ENCODE data around the gene PDE4D. TPM values are rescaled to one million over a fixed set of nuclear protein-coding genes. Genes with fewer than 3 reads are reported as not detected.

The PDE4D gene
- total RNA-seq, 1 experiment from 2014 or later, result 2.1 TPM

DNA sequence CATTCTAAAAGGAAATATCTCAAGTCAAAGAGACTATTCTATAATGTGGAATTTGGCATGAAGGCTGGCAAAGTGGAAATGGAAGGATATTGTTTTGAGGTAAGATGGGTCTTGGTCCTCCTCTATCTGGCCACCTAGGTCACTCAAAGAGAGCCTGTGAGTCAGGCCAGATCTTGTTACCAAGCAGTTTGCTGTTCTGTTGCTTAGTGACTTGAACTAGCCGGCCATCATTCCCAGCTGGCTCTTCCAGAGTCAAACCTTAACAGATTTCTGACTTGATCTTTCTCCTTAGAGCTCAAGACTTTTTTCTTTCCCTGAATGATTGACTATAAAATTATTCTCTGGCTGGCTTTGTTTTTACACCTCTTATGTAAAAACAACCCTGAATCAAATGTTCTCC, 136.1 kb downstream of the PDE4D start:
- H3K4me3 Mint-ChIP-seq, result no peak overlapping the region
- no peak overlapping the region for H3K27ac ChIP-seq (ENCODE audit: insufficient read length, low read depth, low read length)

More for the DNA sequence above, 136.1 kb downstream of the PDE4D start:
- Histone ChIP-seq H3K23me2 (ENCODE audit: insufficient read length, low read depth, low read length, poor library complexity, severe bottlenecking) (no peaks in the 10 kb centered on the region), H2BK15ac (ENCODE audit: low read depth, low read length) (no peak overlapping the region), H2AFZ (ENCODE audit: low read length) (no peak overlapping the region), H3K14ac (ENCODE audit: insufficient read depth, low read length) (no peak overlapping the region), H3K4ac (ENCODE audit: low read depth, low read length) (no peak overlapping the region), H2BK5ac (ENCODE audit: insufficient read length, low read length) (no peak overlapping the region), H3K79me2 (ENCODE audit: insufficient read depth, low read length) (no peaks in the 10 kb centered on the region), H4K5ac (ENCODE audit: insufficient read length, low read depth, low read length) (no peak overlapping the region), H3K23ac (ENCODE audit: insufficient read length, low read depth, low read length) (no peak overlapping the region), H3K79me1 (ENCODE audit: insufficient read depth, low read depth, low read length, poor library complexity, severe bottlenecking) (no peaks in the 10 kb centered on the region), H4K20me1 (ENCODE audit: control insufficient read depth, insufficient read depth, insufficient read length) (no peaks in the 10 kb centered on the region), H3K56ac (ENCODE audit: insufficient read length, low read depth, low read length) (no peak overlapping the region), H3K4me2 (ENCODE audit: insufficient read depth, insufficient read length, low read length) (no peak overlapping the region), H2BK20ac (ENCODE audit: low read depth, low read length, poor library complexity, severe bottlenecking) (no peak overlapping the region), H2BK12ac (ENCODE audit: insufficient read length, low read depth, low read length) (no peak overlapping the region), H3K9me3 (ENCODE audit: control insufficient read depth, low read depth, low read length) (no peaks in the 10 kb centered on the region), H2AK5ac (ENCODE audit: insufficient read length, low read length) (no peak overlapping the region), H4K91ac (ENCODE audit: insufficient read length, low read depth, low read length) (no peak overlapping the region), H2BK120ac (ENCODE audit: low read depth, low read length, poor library complexity, severe bottlenecking) (no peak overlapping the region), H3K4me1 (ENCODE audit: insufficient read depth, low read length) (no peaks in the 10 kb centered on the region), H3K27me3 (ENCODE audit: insufficient read depth, low read length) (no peaks in the 10 kb centered on the region), H4K8ac (replicated peaks; ENCODE audit: insufficient read length, low read depth, low read length) (no peak overlapping the region), H3K18ac (ENCODE audit: insufficient read length, low read depth, low read length) (no peak overlapping the region), H3T11ph (ENCODE audit: low read length) (no peak overlapping the region), H3K9ac (ENCODE audit: extremely low read depth, insufficient read length, low read length) (no peak overlapping the region)
- Mint-ChIP-seq H3K27ac (no peak overlapping the region), H3K9me3 (no peaks in the 10 kb centered on the region), H3K27me3 (ENCODE audit: low read depth) (no peaks in the 10 kb centered on the region), H3K36me3 (ENCODE audit: insufficient read depth in 1 of 3, low read depth in 3 of 3) (no peaks in the 10 kb centered on the region), H3K4me1 (peaks cover 4 to 7% of the 10 kb centered on the region in 2 experiments; a peak in 2 of 4 replicates)
- TF ChIP-seq, protein P1, sequence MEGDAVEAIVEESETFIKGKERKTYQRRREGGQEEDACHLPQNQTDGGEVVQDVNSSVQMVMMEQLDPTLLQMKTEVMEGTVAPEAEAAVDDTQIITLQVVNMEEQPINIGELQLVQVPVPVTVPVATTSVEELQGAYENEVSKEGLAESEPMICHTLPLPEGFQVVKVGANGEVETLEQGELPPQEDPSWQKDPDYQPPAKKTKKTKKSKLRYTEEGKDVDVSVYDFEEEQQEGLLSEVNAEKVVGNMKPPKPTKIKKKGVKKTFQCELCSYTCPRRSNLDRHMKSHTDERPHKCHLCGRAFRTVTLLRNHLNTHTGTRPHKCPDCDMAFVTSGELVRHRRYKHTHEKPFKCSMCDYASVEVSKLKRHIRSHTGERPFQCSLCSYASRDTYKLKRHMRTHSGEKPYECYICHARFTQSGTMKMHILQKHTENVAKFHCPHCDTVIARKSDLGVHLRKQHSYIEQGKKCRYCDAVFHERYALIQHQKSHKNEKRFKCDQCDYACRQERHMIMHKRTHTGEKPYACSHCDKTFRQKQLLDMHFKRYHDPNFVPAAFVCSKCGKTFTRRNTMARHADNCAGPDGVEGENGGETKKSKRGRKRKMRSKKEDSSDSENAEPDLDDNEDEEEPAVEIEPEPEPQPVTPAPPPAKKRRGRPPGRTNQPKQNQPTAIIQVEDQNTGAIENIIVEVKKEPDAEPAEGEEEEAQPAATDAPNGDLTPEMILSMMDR (conservative IDR thresholded peaks at IDR 0.05), result no peak
- DNase-seq, result no peak
- no CpG with 5 or more reads among the region's 1 CpG for WGBS (ENCODE audit: extremely low coverage, insufficient read length, low lambda C conversion rate)
